ENCODE data around the gene GSK3B.
"Not testable (repeated sequence)": the region's sequence is repeated elsewhere in the genome, so short reads cannot be mapped to it uniquely, and the experiment has no call there.

The GSK3B gene

GRCh38 chr3:119937229-119937628 lies 157.0 kb downstream of the GSK3B start:
- DNase-seq (ENCODE audit: low read depth, low spot score): peak; percentile 2

- no peak for DNase-seq (ENCODE audit: low read depth, low spot score)
Measured at GRCh38 chr3:119934249-119934648, 160.0 kb downstream of the GSK3B start.

- no peak for DNase-seq (ENCODE audit: low read depth, low spot score)
Measured at GRCh38 chr3:119933207-119933606, 161.0 kb downstream of the GSK3B start.

- no peak for DNase-seq (ENCODE audit: low read depth, low spot score)
Measured at GRCh38 chr3:119930286-119930685, 164.0 kb downstream of the GSK3B start.

- no peak for DNase-seq (ENCODE audit: low read depth, low spot score)
Measured at GRCh38 chr3:119927190-119927589, 167.1 kb downstream of the GSK3B start.

- no peak for DNase-seq (ENCODE audit: low read depth, low spot score)
Measured at GRCh38 chr3:119924111-119925094, 169.8 kb downstream of the GSK3B start.

- DNase-seq (ENCODE audit: low read depth, low spot score): no peak
Measured at GRCh38 chr3:119918992-119919933, 175.0 kb downstream of the GSK3B start.

- no peak for DNase-seq (ENCODE audit: low read depth, low spot score)
Measured at GRCh38 chr3:119913021-119913420, 181.2 kb downstream of the GSK3B start.

- DNase-seq (ENCODE audit: low read depth, low spot score): no peak
Measured at GRCh38 chr3:119912220-119912619, 182.0 kb downstream of the GSK3B start.

GRCh38 chr3:119911748-119912147 lies 182.5 kb downstream of the GSK3B start:
- DNase-seq (ENCODE audit: low read depth, low spot score): no peak

GRCh38 chr3:119902061-119902460 lies 192.2 kb downstream of the GSK3B start:
- DNase-seq (ENCODE audit: low read depth, low spot score): no peak

- DNase-seq (ENCODE audit: low read depth, low spot score): no peak
Measured at GRCh38 chr3:119901148-119901547, 193.1 kb downstream of the GSK3B start.

- DNase-seq (ENCODE audit: low read depth, low spot score): no peak
Measured at GRCh38 chr3:119899192-119899511, 195.1 kb downstream of the GSK3B start.

- DNase-seq (ENCODE audit: low read depth, low spot score): no peak
Measured at GRCh38 chr3:119898478-119899191, 195.6 kb downstream of the GSK3B start.

GRCh38 chr3:119894195-119894594 lies 200.1 kb downstream of the GSK3B start:
- no peak for DNase-seq (ENCODE audit: low read depth, low spot score)

- no peak for DNase-seq (ENCODE audit: low read depth, low spot score)
Measured at GRCh38 chr3:119893769-119894168, 200.5 kb downstream of the GSK3B start.

GRCh38 chr3:119891944-119892721 lies 202.1 kb downstream of the GSK3B start:
- peak; percentile 27 for DNase-seq (ENCODE audit: low read depth, low spot score)

GRCh38 chr3:119888681-119889080 lies 205.6 kb downstream of the GSK3B start:
- DNase-seq (ENCODE audit: low read depth, low spot score): not testable (repeated sequence)

- DNase-seq (ENCODE audit: low read depth, low spot score): no peak
Measured at GRCh38 chr3:119885746-119886530, 208.3 kb downstream of the GSK3B start.

GRCh38 chr3:119884161-119884557 lies 210.1 kb downstream of the GSK3B start:
- DNase-seq (ENCODE audit: low read depth, low spot score): no peak

Data from activated naive CD8-positive, alpha-beta T cell treated with anti-CD3 and anti-CD28 coated beads, Interleukin-2, amount 50 U/mL, for 16 hours (primary cell).